HFFc6 (cell line): ENCODE data around the gene ZP2. TPM values are rescaled to one million over a fixed set of nuclear protein-coding genes. Genes with fewer than 3 reads are reported as not detected.

ENCODE experiments used
- DNase-seq: peaks from one replicate; pipeline ENCODE4 v3.0.0-alpha.2; 2018
- H3K27ac Mint-ChIP-seq: 2 replicates; pipeline ENCODE4 v1.8.0; 2020; ENCODE audit warnings: mild to moderate bottlenecking, mixed read lengths
- H3K27me3 Mint-ChIP-seq: 2 replicates; pipeline ENCODE4 v1.8.0; 2021; ENCODE audit warnings: mild to moderate bottlenecking, moderate library complexity, mixed read lengths; ENCODE audit not compliant: insufficient read depth
- H3K36me3 Mint-ChIP-seq: 2 replicates; pipeline ENCODE4 v1.8.0; 2021; ENCODE audit warnings: low read depth, mixed read lengths
- H3K4me1 Mint-ChIP-seq: 2 replicates; pipeline ENCODE4 v1.8.0; 2020; ENCODE audit warnings: low read depth, mixed read lengths
- H3K4me3 Mint-ChIP-seq: 2 replicates; pipeline ENCODE4 v1.8.0; 2020; ENCODE audit warnings: mild to moderate bottlenecking, moderate library complexity, mixed read lengths
- H3K9me3 Mint-ChIP-seq: 2 replicates; pipeline ENCODE4 v1.8.0; 2020; ENCODE audit warnings: mild to moderate bottlenecking, mixed read lengths
- CTCF ChIP-seq: fragments of 200-600 bp; sonication (generic); IDR thresholded peaks from 2 replicates; pipeline ENCODE4 v1.5.0; 2021; ENCODE audit warnings: antibody characterized with exemption, mild to moderate bottlenecking
- total RNA-seq, 6 experiments: library from RNA; stranded (reverse); fragmentation: NEBNext Ultra II Directional; extraction: Animal tissue kit (Norgen Biotek cat#: 25700); gene quantifications; 2 replicates in 1 of 6; 3 replicates in 5 of 6; pipeline ENCODE4 v1.2.3, GENCODE V29; 2021

ZP2 gene
- total RNA-seq, 6 experiments from 2014 or later: not detected

GRCh38 chr16:21166561-21166961 lies 44.8 kb downstream of the ZP2 start:
- peaks cover 50% of the 10 kb centered on the region for H3K4me1 Mint-ChIP-seq
- no peak for TF ChIP-seq CTCF
- peaks cover 2% of the 10 kb centered on the region; the same call in 1 of the 2 replicates for H3K27me3 Mint-ChIP-seq
- H3K27ac Mint-ChIP-seq: peak overlapping the region; percentile 81
- H3K4me3 Mint-ChIP-seq: no peak overlapping the region
- DNase-seq: no peak
- H3K9me3 Mint-ChIP-seq: no peaks in the 10 kb centered on the region
- peaks cover 30% of the 10 kb centered on the region for H3K36me3 Mint-ChIP-seq

GRCh38 chr16:21164521-21165168 lies 46.7 kb downstream of the ZP2 start:
- no peak overlapping the region for H3K27ac Mint-ChIP-seq
- H3K36me3 Mint-ChIP-seq: peaks cover 29% of the 10 kb centered on the region
- TF ChIP-seq CTCF: no peak
- DNase-seq: no peak
- peaks cover 62% of the 10 kb centered on the region for H3K4me1 Mint-ChIP-seq
- H3K9me3 Mint-ChIP-seq: no peaks in the 10 kb centered on the region
- no peak overlapping the region for H3K4me3 Mint-ChIP-seq
- peaks cover 2% of the 10 kb centered on the region; the same call in 1 of the 2 replicates for H3K27me3 Mint-ChIP-seq

- Mint-ChIP-seq H3K4me3 (no peak overlapping the region), H3K36me3 (peaks cover 29% of the 10 kb centered on the region), H3K27me3 (peaks cover 2% of the 10 kb centered on the region; the same call in 1 of the 2 replicates), H3K4me1 (peaks cover 64% of the 10 kb centered on the region), H3K9me3 (no peaks in the 10 kb centered on the region), H3K27ac (no peak overlapping the region)
- DNase-seq: no peak
- no peak for TF ChIP-seq CTCF
Measured at GRCh38 chr16:21163576-21163975, 47.8 kb downstream of the ZP2 start.

GRCh38 chr16:21162661-21163151 lies 48.7 kb downstream of the ZP2 start:
- H3K27me3 Mint-ChIP-seq: peaks cover 2% of the 10 kb centered on the region; the same call in 1 of the 2 replicates
- no peak for TF ChIP-seq CTCF
- H3K9me3 Mint-ChIP-seq: no peaks in the 10 kb centered on the region
- H3K4me3 Mint-ChIP-seq: no peak overlapping the region
- no peak for DNase-seq
- no peak overlapping the region for H3K27ac Mint-ChIP-seq
- peaks cover 71% of the 10 kb centered on the region for H3K4me1 Mint-ChIP-seq
- peaks cover 29% of the 10 kb centered on the region for H3K36me3 Mint-ChIP-seq

- Mint-ChIP-seq H3K27ac (no peak overlapping the region), H3K27me3 (peaks cover 2% of the 10 kb centered on the region; the same call in 1 of the 2 replicates), H3K36me3 (peaks cover 29% of the 10 kb centered on the region), H3K4me3 (no peak overlapping the region), H3K4me1 (peaks cover 70% of the 10 kb centered on the region), H3K9me3 (no peaks in the 10 kb centered on the region)
- TF ChIP-seq CTCF: no peak
- DNase-seq: no peak
Measured at GRCh38 chr16:21161211-21161610, 50.2 kb downstream of the ZP2 start.
